ENCODE measurements around the gene PRCP.
A peak's percentile ranks its signal among the peaks of the same experiment; 100 is the strongest.
"Not testable (repeated sequence)": the region's sequence is repeated elsewhere in the genome, so short reads cannot be mapped to it uniquely, and the experiment has no call there.

The PRCP gene

DNA sequence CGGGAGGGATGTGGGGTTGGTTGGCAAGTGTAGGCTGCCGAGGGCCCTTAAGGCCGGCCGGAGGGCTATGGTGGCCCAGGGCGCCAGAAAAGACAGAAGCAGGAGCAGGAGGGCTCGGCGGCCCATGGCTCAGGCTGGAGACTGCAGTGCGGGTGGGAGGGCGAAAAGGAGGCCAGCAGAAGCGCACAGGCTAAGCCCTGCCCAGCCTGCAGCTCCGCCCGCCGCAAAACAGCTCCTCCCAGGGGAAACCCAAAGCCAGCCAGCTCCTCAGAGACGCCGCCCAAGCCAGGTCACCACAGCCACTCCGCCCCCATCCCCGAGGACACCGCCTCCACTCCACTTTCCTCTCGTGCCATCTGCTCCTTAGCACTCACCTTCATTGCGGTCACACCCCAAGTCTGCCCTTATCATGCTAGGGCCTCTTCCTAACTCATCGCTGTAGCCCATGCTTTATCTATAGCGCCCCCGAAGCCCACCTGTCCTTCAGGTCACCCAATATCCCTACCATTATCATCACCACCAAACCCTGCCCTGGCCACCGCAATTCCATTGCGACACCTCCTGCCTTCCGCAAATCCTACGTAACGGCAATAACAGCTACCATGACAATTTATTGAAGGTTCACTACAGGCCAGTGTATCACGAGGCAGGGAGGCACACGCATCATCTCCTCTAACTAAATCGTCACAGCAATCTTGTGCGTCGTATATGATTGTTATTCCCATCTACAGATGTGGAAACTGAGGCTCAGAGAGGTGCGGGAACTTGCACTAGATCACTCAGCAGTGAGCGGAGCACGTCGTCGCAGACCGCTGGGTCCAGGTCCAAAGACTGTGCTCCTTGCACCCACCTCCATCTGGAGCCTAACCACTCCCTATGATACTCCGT is at the start of gene PRCP:
PRCP (minus strand) TSS at position 154 of the 888 bp plus-strand sequence; CDS start at position 126, 28 bp downstream.
- peak; percentile 74 to 94 (median 84) for DNase-seq (ENCODE audit: low read depth in 4 of 4, low spot score in 1 of 4)

DNA sequence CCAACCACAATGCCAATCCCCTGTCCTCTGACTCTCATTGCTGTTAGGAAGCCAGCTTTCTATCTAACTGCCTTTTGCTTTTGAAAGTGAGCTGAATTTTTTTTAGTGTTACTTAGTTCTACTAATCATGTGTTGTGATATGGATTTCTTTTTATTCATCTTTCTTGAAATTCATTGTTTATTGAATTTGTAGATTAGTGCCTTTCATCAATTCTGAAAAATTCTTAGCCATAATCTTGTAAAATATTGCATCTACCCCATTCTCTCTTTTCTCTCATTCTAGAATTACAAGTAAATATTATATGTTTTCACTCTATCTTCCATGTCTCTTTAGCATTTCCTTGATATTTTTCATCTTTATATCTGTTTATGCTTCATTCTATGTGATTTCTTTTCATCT is 49.1 kb upstream of the PRCP start:
- no peak for DNase-seq (ENCODE audit: low read depth in 4 of 4, low spot score in 1 of 4)

DNA sequence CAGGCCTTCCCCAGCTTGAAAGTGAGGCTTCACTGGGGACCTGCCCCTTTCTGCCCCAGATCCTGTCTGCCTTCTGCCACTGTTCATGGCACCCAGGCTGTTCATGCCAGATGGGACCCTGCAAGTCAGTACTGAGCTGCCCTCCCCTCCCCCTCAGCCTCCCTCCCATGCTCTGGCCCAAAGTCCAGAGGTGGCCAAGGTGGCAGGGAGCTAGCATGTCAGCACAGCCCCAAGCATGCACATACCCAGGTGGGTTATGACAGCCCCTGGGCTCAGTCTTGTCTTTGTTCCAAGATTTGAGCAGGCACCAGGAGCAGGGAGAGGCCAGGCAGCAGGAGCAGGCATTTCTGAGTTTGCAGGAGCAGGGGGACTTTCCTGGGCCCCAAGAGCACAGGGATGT is 45.5 kb upstream of the PRCP start:
- no peak for DNase-seq (ENCODE audit: low read depth in 4 of 4, low spot score in 1 of 4)

DNA sequence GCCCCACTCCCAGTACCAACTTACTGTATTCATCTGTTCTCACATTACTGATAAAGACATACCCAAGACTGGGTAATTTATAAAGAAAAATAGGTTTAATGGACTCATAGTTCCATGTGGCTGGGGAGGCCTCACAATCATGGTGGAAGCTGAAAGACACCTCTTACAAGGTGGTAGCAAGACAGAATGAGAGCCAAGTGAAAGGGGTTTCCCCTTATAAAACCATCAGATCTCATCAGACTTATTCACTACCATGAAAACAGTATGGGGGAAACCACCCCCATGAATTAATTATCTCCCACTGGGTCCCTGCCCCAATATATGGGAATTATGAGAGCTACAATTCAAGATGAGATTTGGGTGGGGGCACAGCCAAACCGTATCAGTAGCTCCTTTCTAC is 44.8 kb upstream of the PRCP start:
- DNase-seq (ENCODE audit: low read depth in 4 of 4, low spot score in 1 of 4), result not testable (repeated sequence)

DNA sequence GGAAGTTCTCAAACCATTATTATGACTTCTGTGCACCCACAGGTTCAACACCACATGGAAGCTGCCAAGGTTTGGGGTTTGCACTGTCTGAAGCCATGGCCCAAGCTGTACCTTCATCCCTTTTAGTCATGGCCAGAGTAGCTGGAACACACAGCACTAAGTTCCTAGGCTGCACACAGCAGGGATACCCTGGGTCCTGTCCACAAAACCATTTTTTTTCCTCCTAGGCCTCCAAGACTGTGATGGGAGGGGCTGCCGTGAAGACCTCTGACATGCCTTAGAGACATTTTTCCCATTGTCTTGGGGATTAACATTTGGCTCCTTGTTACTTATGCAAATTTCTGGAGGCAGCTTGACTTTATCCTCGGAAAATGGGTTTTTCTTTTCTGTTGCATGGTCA is 44.0 kb upstream of the PRCP start:
- DNase-seq (ENCODE audit: low read depth in 4 of 4, low spot score in 1 of 4), result no peak

DNA sequence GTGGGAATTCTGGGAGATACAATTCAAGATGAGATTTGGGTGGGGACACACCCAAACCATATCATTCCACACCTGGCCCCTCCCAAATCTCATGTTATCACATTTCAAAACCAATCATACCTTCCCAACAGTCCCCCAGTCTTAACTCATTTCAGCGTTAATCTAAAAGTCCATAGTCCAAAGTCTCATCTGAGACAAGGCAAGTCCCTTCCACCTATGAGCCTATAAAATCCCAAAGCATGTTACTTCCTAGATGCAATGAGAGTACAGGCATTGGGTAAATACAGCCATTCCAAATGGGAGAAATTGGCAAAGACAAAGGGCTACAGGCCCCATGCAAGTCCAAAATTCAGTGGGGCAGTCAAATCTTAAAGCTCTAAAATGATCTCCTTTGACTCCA is 43.2 kb upstream of the PRCP start:
- DNase-seq (ENCODE audit: low read depth in 4 of 4, low spot score in 1 of 4), result not testable (repeated sequence)

DNA sequence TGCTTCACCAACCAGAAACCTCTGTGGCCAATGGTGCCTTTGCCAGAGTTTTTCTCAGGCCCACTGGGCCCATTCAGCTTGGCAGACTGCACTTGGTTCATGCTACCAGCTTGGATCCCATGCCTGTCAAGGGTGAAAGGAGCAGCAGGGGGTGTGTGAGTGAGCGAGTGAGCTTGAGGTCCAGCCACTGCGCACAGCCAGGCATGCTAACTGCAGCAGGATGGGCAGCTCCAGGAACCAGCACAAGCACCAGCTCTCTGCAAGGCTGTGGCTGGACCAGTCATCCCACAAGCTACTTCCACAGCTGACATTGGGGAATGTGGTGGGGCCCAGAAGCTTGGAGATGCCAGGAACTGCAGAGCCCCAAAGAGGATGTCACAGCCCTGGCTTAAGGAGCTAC is 42.1 kb upstream of the PRCP start:
- DNase-seq (ENCODE audit: low read depth in 4 of 4, low spot score in 1 of 4), result no peak

DNA sequence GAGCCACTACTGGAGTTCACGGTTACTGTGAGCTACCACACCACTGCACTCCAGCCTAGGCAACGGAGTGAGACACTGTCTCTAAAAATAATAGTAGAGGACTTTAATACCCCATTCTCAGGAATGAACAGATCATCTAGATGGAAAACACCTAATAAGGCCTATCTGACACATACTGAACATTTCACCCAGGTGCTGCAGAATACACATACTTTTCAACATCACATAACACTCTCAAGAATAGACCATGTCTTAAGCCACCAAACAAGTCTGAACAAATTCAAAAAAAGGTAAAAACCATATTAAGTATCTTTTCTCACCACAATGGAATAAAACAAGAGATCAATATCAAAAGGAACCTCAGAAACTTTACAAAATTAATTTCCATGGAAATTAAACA is 39.2 kb upstream of the PRCP start:
- DNase-seq (ENCODE audit: low read depth in 4 of 4, low spot score in 1 of 4), result no peak

DNA sequence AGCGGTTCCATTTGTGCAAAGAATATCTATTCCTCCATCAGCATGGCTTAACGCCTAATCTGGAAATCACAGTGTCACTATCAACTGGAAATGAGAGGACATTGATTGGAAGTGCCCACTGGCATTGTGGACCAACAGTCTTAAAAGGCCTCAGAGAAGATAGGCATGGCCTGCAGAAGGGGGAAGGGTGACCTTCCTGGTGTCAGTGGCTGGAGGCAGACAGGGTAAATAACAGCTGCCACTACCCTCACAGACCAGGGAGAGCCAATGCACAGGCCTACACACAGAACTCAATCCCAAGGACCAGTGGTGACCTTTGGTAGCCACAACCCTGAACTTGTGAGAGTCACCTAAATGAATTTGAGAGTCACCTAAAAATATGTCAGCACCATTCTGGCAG is 37.3 kb upstream of the PRCP start:
- DNase-seq (ENCODE audit: low read depth in 4 of 4, low spot score in 1 of 4), result no peak

DNA sequence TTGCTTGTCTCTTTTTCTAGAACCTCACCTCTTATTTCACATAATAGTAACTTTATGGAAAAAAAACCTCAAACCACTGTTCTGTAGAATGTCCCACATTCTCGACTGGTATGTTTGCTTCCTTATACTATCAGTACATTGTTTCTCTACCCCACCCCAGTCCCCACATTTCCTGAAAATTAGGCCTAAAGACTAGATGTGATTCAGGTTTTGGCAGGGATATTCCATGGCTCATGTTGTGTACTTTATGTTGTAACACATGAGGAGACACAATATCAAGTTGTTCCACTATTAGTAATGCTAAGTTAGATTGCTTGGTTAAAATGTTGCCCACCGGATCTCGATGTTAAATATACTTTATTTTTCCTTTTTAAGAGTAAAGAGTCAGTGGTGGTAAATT is 36.0 kb upstream of the PRCP start:
- DNase-seq (ENCODE audit: low read depth in 4 of 4, low spot score in 1 of 4), result no peak

DNA sequence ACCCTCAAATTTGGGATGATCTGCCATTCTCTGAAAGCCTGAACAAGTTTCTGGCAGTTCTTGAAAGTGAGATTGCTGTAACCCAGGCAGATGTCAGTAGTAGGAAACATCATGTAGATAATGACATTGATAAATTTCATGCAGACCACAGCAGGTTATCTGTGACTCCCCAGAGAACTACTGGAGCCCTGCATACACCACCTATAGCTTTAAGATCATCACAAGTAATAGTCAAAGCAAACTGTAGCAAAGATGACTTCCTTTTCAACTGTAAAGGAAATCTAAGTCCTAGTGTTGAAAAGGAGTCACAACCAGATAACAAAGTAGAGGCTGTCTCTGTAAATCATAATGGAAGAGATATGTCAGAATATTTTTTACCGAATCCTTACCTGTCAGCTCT is 32.3 kb upstream of the PRCP start:
- DNase-seq (ENCODE audit: low read depth in 4 of 4, low spot score in 1 of 4), result no peak

DNA sequence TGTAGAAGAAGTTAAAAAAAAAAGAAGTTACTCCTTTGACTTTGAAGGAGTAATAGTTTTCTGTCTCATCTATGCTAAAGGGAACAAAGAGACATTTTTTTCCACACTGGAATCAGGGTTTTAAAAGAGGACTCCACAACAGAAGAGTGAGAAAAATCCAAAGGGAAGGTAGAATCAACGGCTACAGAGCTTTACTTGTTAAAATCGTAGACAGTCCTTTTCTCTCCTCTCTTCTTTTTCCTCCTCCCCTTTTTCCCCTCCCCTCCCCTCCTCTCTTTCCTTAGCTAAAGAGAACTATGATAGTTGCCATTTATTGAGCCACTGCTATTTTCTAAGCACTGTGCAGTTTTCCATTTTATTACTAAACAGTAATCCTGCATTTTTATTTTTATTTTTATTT is 30.5 kb upstream of the PRCP start:
- DNase-seq (ENCODE audit: low read depth in 4 of 4, low spot score in 1 of 4), result no peak

DNA sequence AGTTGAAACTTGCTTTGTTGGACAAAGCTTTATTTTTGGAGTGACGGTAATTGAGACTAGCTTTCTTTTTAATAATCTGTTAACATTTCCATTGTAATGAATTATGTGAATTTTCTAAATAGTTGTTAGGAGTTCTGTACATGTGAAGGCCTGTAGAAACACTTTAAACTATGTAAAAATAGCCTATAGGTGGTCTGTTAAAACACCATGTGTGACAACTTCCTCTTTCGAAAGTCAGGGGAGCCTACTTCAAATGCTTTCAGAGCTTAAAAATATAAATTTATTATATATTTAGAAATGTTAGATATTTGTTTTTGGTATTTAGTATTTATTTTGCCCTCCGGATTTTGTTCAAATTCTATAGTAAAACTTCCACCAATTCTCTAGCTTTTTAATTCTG is 30.0 kb upstream of the PRCP start:
- no peak for DNase-seq (ENCODE audit: low read depth in 4 of 4, low spot score in 1 of 4)

DNA sequence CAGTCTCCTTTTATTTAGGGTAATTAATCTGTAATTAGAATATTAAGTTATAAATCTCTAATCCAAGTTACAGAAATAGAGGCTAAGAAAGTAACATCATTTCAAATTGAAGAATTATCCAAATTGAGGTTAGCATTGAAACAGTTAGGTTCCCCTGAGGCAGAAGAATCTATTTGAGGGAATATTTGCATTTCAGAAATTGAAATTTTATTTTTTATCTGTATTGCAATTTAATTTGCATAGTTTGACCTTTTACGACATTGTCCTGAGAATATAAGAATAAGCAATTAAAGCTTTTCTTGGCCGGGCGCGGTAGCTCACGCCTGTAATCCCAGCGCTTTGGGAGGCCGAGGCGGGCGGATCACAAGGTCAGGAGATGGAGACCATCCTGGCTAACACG is 28.9 kb upstream of the PRCP start:
- no peak for DNase-seq (ENCODE audit: low read depth in 4 of 4, low spot score in 1 of 4)

DNA sequence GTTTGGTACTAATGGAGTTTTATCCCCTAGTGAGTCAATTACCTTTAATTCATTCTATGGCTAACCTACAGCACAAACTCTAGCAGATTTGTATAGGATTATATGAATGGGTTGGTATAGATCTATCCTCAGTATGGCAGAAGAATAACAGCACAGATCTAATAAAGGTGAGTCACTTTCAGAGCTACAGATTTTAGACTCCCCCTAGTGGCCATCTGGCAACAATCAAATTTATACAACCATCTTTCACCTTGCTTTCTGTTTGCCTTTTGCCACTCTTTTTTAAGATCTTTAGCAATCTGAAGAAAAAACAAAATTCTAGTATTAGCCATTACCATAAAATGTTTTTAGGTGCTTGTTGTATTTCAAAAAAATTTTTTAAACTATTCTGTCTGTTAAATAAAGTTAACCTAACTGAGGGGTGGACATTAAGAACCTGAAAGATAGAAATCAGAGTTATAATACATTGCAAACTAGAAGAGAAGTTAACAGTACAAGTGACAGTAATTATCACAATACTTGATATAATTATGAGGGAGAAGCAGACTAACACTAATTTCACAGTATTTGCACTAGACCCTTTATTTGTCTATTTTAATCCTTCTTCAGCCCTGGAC is 27.1 kb upstream of the PRCP start:
- no peak for DNase-seq (ENCODE audit: low read depth in 4 of 4, low spot score in 1 of 4)

DNA sequence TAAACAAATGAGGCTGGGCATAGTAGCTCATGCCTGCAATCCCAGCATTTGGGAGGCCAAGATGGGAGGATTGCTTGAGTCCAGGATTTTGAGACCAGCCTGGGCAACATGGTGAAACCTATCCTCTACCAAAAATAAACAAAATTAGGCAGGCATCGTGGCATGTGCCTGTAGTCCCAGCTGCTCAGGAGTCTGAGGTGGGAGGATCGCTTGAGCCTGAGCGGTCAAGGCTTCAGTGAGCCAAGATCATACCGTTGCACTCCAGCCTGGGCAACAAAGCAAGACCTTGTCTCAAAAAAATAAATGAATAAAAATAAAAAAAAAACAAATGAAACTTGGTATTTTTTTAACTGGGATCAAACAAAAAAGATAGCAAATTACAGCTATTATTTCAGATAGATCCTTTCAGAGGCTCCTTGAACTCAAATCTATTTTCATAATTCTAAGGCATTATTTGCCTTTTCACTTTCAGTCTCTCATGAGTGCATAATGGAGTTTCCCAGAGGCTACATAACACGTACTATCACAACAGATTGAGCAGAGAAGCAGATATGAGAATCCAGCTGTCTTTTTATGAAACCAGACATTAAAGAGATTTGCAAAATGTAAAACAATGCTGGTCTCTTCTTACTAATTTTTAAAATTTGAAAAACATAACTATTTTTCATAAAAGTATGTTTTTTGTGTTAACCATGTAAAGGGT is 24.4 kb upstream of the PRCP start:
- DNase-seq (ENCODE audit: low read depth in 4 of 4, low spot score in 1 of 4), result no peak

DNA sequence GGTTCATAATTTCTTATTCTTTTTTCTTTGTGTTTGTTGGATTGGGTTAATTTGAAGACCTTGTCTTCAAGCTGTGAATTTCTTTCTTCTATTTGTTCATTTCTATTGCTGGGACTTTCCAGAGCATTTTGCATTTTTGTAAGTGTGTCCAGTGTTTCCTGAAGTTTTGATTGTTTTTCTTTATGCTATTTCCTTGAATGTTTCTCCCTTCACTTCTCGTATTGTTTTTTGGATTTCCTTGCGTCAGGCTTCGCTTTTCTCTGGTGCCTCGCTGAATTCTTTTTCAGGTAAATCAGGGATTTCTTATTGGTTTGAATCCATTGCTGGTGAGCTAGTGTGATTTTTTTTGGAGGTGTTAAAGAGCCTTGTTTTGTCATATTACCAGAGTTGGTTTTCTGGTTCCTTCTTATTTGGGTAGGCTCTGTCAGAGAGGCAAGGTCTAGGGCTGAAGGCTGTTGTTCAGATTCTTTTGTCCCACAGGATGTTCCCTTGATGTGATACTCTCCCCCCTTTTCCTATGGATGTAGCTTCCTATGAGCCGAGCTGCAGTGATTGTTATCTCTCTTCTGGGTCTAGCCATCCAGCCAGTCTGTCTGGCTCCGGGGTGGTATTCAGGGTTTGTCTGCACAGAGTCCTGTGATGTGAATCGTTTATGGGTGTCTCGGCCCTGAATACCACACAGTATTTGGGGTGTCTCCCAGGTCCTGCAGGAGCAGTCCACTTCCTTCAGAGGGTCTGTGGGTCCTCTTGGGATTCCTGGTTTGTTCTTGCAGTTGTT is 22.4 kb upstream of the PRCP start:
- DNase-seq (ENCODE audit: low read depth in 4 of 4, low spot score in 1 of 4), result not testable (repeated sequence)

DNA sequence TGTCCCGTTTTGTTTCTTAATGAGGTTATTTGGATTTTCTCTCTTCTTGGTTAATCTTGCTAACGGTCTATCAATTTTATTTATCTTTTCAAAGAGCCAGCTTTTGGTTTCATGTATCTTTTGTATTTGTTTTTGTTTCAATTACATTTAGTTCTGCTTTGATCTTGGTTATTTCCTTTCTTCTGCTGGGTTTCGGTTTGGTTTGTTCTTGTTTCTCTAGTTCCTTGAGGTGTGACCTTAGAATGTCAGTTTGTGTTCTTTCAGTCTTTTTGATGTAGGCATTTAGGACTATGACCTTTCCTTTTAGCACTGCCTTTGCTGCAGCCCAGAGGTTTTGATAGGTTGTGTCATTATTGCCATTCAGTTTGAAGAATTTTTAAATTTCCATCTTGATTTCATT is 20.0 kb upstream of the PRCP start:
- not testable (repeated sequence) for DNase-seq (ENCODE audit: low read depth in 4 of 4, low spot score in 1 of 4)

DNA sequence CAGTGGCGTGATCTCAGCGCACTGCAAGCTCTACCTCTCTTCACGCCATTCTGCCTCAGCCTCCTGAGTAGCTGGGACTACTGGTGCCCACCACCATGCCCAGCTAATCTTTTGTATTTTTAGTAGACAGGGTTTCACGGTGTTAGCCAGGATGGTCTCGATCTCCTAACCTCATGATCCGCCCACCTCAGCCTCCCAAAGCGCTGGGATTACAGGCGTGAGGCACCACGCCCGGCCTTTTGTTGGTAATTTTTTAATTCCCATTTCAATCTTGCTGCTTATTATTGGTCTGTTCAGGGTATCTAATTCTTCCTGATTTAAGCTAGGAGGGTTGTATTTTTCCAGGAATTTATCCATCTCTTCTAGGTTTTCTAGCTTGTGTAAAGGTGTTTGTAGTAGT is 19.6 kb upstream of the PRCP start:
- not testable (repeated sequence) for DNase-seq (ENCODE audit: low read depth in 4 of 4, low spot score in 1 of 4)

DNA sequence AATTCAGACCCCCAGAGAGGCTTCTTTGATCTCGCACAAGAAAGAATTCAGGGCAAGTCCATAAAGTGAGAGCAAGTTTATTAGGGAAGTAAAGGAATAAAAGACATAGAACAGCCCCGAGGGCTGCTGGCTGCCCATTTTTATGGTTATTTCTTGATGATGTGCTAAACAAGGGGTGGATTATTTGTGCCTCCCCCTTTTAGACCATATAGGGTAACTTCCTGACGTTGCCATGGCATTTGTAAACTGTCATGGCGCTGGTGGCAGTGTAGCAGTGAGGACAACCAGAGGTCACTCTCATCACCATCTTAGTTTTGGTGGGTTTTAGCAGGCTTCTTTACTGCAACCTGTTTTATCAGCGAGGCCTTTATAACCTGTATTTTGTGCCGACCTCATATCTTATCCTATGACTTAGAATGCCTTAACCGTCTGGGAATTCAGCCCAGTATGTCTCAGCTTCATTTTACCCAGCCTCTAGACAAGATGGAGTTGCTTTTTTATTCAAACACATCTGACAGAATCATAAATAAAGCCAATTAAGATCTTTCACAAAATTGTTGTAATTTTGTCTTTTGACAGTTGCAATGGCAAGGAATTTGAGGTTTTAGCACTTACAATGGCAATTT is 8.9 kb upstream of the PRCP start:
- DNase-seq (ENCODE audit: low read depth in 4 of 4, low spot score in 1 of 4), result no peak

DNA sequence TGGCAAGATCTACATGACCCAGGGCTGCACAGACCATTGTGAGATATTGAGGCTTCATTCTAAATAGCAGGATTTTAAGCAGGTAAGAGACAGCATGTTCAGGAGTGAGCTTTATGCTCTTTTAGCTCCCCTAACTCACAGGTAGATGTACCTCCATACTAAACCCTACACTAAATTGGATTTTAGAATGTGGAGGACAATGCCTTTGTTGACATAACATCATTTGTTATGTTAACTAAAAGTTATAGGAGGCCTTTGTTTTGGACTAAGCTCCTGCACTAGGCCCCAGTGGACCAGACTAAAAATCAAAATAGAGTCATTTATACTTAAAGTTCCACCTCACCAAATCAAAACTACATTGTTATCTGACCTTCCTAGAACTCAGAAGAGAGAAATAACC is 8.1 kb upstream of the PRCP start:
- DNase-seq (ENCODE audit: low read depth in 4 of 4, low spot score in 1 of 4), result no peak

Data from stimulated activated CD4-positive, alpha-beta T cell treated with anti-CD3 and anti-CD28 coated beads, Interleukin-1b, Interleukin-23, amount 100 ng/mL, for 24 hours (primary cell).